Measurements from ENCODE around the gene COL10A1. TPM values are rescaled to one million over a fixed set of nuclear protein-coding genes. Genes with fewer than 3 reads are reported as not detected.

Gene COL10A1
- total and polyA plus RNA-seq, 10 of the 15 experiments (the other 5 are each of a cell fraction or from before 2014, with no cell fraction given) = 0.02 to 0.33 (median 0.06) TPM; not detected in 5

DNA sequence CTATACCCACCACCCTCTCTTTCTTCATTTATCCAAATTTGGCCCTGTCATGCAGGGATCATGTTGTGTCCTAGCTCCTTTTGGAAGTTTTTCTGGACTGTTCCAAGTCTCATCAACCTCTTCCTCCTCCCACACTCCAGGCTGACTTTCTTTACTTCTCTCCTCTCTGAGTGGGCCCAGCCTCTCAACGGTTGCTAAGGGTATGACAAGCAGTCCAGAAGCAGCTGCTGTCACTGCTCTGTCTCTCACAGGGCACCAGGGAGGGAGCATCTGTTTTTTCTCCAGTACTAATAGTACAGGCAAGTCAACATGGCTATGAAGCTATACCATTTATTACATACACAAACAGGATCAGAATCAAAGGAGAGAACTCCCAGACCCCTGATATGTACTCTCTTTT is 17.1 kb downstream of the COL10A1 start:
- RAD21 ChIA-PET (ENCODE audit: unreplicated experiment) = interaction anchor here (1.0 to 6.8 kb wide), 4 partner anchors 8 to 100 kb away, joined by 3 to 39 read pairs (median 6); partner anchors contain the start of gene FRK
- SMC1A ChIA-PET (ENCODE audit: uncharacterized antibody, unreplicated experiment) = interaction anchor here (0.8 to 4.1 kb wide), 9 partner anchors 9 to 102 kb away, joined by 3 to 20 read pairs (median 4); no protein-coding TSS in a partner anchor
- Histone ChIP-seq H3K4me3 (no peak overlapping the region), H3K4me2 (ENCODE audit: control insufficient read depth, insufficient read depth) (no peak overlapping the region), H3K79me2 (ENCODE audit: control insufficient read depth, insufficient read depth, low read length) (peaks cover 31% of the 10 kb centered on the region), H3K36me3 (ENCODE audit: control insufficient read depth in 2 of 2, insufficient read depth in 2 of 2, low read length in 1 of 2) (peaks cover 14 to 29% of the 10 kb centered on the region in 2 experiments), H3K27ac (ENCODE audit: control insufficient read depth, insufficient read depth) (no peak overlapping the region), H3K9me3 (replicated peaks; ENCODE audit: control insufficient read depth, insufficient read depth, low read length) (no peaks in the 10 kb centered on the region), H3K9ac (ENCODE audit: control insufficient read depth, insufficient read depth, low read length) (no peak overlapping the region), H3K4me1 (ENCODE audit: control insufficient read depth, insufficient read depth, low read length) (peaks cover 13% of the 10 kb centered on the region), H3K27me3 (replicated peaks in 1 of 2; ENCODE audit: control insufficient read depth in 2 of 2, insufficient read depth in 2 of 2, low read length in 1 of 2) (no peaks in the 10 kb centered on the region), H2AFZ (ENCODE audit: control insufficient read depth, low read depth, low read length) (no peak overlapping the region), H4K20me1 (ENCODE audit: control insufficient read depth, insufficient read depth) (no peaks in the 10 kb centered on the region)
- CTCF ChIA-PET = interaction anchor here (1.0 to 6.5 kb wide), 6 partner anchors 8 to 97 kb away, joined by 3 to 96 read pairs (median 4); no protein-coding TSS in a partner anchor
- BruUV-seq (replicated peaks) = no TSS peak
- POLR2A ChIA-PET = interaction anchor here (1.2 to 1.6 kb wide), 2 partner anchors 8 to 46 kb away, joined by 3 to 6 read pairs; partner anchors contain the start of gene NT5DC1
- DNase-seq (ENCODE audit: low read depth, low spot score) (no peak), ATAC-seq (peak; percentile 58), FAIRE-seq (no peak)
- TF ChIP-seq, protein P1, sequence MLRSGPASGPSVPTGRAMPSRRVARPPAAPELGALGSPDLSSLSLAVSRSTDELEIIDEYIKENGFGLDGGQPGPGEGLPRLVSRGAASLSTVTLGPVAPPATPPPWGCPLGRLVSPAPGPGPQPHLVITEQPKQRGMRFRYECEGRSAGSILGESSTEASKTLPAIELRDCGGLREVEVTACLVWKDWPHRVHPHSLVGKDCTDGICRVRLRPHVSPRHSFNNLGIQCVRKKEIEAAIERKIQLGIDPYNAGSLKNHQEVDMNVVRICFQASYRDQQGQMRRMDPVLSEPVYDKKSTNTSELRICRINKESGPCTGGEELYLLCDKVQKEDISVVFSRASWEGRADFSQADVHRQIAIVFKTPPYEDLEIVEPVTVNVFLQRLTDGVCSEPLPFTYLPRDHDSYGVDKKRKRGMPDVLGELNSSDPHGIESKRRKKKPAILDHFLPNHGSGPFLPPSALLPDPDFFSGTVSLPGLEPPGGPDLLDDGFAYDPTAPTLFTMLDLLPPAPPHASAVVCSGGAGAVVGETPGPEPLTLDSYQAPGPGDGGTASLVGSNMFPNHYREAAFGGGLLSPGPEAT (IDR thresholded peaks at IDR 0.05; ENCODE audit: low read depth) = no peak
- TF ChIP-seq, protein P2, sequence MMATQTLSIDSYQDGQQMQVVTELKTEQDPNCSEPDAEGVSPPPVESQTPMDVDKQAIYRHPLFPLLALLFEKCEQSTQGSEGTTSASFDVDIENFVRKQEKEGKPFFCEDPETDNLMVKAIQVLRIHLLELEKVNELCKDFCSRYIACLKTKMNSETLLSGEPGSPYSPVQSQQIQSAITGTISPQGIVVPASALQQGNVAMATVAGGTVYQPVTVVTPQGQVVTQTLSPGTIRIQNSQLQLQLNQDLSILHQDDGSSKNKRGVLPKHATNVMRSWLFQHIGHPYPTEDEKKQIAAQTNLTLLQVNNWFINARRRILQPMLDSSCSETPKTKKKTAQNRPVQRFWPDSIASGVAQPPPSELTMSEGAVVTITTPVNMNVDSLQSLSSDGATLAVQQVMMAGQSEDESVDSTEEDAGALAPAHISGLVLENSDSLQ (IDR thresholded peaks at IDR 0.05) = peak; percentile 41; the same call in 1 of the 2 replicates
- intact Hi-C loops (cut with micrococcal nuclease; ENCODE audit: unreplicated experiment) (loop anchor here (10.0 kb wide), 1 partner anchor 296 kb away; no protein-coding TSS in a partner anchor), in situ Hi-C loops (cut with MboI) (no loop called here)
- WGBS (ENCODE audit: insufficient coverage, insufficient replicate concordance, low lambda C conversion rate, missing lambda C conversion rate) = 31% methylated on average over 1 of the region's 1 CpG
